Panc1 (cell line): ENCODE measurements around the gene MRPL54. TPM values are rescaled to one million over a fixed set of nuclear protein-coding genes. Genes with fewer than 3 reads are reported as not detected.

Experiments
- ATAC-seq: fragments of 200-7000 bp; cut with Tn5 transposase; 2 replicates; pipeline ENCODE4 v1.9.1; 2020; ENCODE audit warnings: mild to moderate bottlenecking, moderate library complexity
- BruUV-seq: library from RNA; stranded (reverse); fragments of 400-500 nt; replicated peaks from 2 replicates; lab custom pipeline; 2021; lab: Mats Ljungman, UMichigan
- CTCF ChIA-PET: fragments of 300-600 bp; sonication (Branson Sonifier 250); formaldehyde crosslinking; loops from one replicate; lab custom pipeline; 2022; ENCODE audit warnings: antibody characterized with exemption; lab: Charles Lee
- POLR2A ChIA-PET: fragments of 300-600 bp; sonication (Branson Sonifier 250); formaldehyde crosslinking; loops from one replicate; lab custom pipeline; 2022; ENCODE audit warnings: antibody characterized with exemption; lab: Charles Lee
- DNase-seq: peaks from one replicate; pipeline ENCODE4 v3.0.0-alpha.2; 2010; ENCODE audit warnings: low read depth, low spot score
- H3K27ac ChIP-seq: 2 replicates; pipeline ENCODE4 v1.5.1; 2011; ENCODE audit warnings: mild to moderate bottlenecking, low read length, inconsistent platforms
- H3K27me3 ChIP-seq: fragments of 200-500 bp; sonication (Bioruptor generic); 2 replicates; pipeline ENCODE4 v1.6.0; 2014; ENCODE audit warnings: low read length, inconsistent platforms; ENCODE audit not compliant: control insufficient read depth, insufficient read depth
- H3K36me3 ChIP-seq: fragments of 200-500 bp; sonication (Bioruptor generic); 2 replicates; pipeline ENCODE4 v1.5.1; 2014; ENCODE audit warnings: inconsistent platforms, mild to moderate bottlenecking, low read length, moderate library complexity; ENCODE audit not compliant: control insufficient read depth, insufficient read depth
- H3K4me1 ChIP-seq: 2 replicates; pipeline ENCODE4 v1.5.1; 2011; ENCODE audit warnings: inconsistent platforms, mild to moderate bottlenecking, low read length, moderate library complexity; ENCODE audit not compliant: control insufficient read depth, insufficient read depth
- H3K4me3 ChIP-seq, 2 experiments: 2 replicates each; pipeline ENCODE4 v1.5.1; 2011 to 2012; ENCODE audit warnings: low read depth in 2 of 2, low read length in 2 of 2, mild to moderate bottlenecking in 2 of 2, inconsistent platforms in 1 of 2, moderate library complexity in 1 of 2
- H3K9me3 ChIP-seq: fragments of 200-500 bp; sonication (Bioruptor generic); 2 replicates; pipeline ENCODE4 v1.5.1; 2014; ENCODE audit warnings: low read depth, mild to moderate bottlenecking, inconsistent platforms, low read length, moderate library complexity; ENCODE audit not compliant: control insufficient read depth, insufficient read depth
- POLR2AphosphoS5 ChIP-seq: IDR thresholded peaks from 2 replicates; pipeline ENCODE4 v1.6.1; 2012; ENCODE audit warnings: mild to moderate bottlenecking, low read depth, low read length, moderate library complexity
- SIN3A ChIP-seq: IDR thresholded peaks from 2 replicates; pipeline ENCODE4 v1.6.1; 2012; ENCODE audit warnings: low read depth, mild to moderate bottlenecking, low read length, moderate library complexity, borderline replicate concordance; ENCODE audit not compliant: insufficient read depth
- TCF7L2 ChIP-seq: IDR thresholded peaks from 2 replicates; pipeline ENCODE4 v1.6.1; 2011; ENCODE audit warnings: mild to moderate bottlenecking, low read depth, low read length, inconsistent platforms
- in situ Hi-C: cut with HindIII; loops from 2 replicates; pipeline ENCODE4 v1.10.0; 2016; ENCODE audit warnings: low sequenced_read_pairs, low pct_unique_long_range_greater_than_20kb
- intact Hi-C: fragments of 100-400 bp; cut with micrococcal nuclease; formaldehyde crosslinking; loops from one replicate; pipeline ENCODE4 v1.10.0; 2022; ENCODE audit not compliant: unreplicated experiment
- total RNA-seq: library from RNA; stranded (reverse); gene quantifications from one replicate; pipeline ENCODE4 v1.2.1, GENCODE V29; 2021; ENCODE audit not compliant: unreplicated experiment
- TF ChIP-seq, protein P1 (sequence below), 2 experiments: IDR thresholded peaks; 2 replicates each; pipeline ENCODE4 v1.6.1; 2011 to 2012; ENCODE audit warnings: low read depth in 2 of 2, control low read depth in 1 of 2, low read length in 1 of 2, mild to moderate bottlenecking in 1 of 2, moderate library complexity in 1 of 2; ENCODE audit not compliant: insufficient read depth in 1 of 2
- TF ChIP-seq, protein P2 (sequence below): fragments of 450-650 bp; IDR thresholded peaks from 2 replicates; pipeline ENCODE4 v1.5.1; 2017; ENCODE audit warnings: mild to moderate bottlenecking

MRPL54 gene
- total RNA-seq, 1 experiment from 2014 or later = 42.8 TPM

DNA sequence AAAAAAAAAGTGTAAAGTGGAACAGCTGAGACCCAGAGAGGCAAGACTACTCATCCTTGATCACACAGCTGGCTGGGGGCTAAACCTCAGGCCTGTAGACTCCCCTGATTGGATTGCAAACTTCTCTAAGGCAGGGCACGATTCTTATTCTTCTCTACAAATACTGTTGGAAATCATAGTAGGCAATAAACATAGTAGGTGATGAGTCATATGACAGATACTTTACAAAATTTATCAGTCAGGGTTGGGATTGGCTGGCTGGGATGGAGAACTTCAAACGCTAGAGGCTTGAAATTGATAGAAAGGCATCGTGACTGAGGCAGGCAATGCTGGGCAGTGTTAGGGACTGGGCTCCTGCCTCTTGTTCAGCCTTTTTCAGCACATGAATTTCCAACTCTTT is 29.6 kb downstream of the MRPL54 start:
- no peak for ATAC-seq
- intact Hi-C loops (no loop called here), in situ Hi-C loops (no loop called here)
- BruUV-seq = no TSS peak
- ChIA-PET CTCF (interaction anchor here (0.7 kb wide), 1 partner anchor 34 kb away, joined by 10 read pairs; no protein-coding TSS in a partner anchor), POLR2A (no interaction called here)
- DNase-seq = no peak
- H3K36me3 ChIP-seq = no peaks in the 10 kb centered on the region
- no peak overlapping the region for H3K27ac ChIP-seq
- H3K9me3 ChIP-seq = no peaks in the 10 kb centered on the region
- H3K4me1 ChIP-seq = no peaks in the 10 kb centered on the region
- no peaks in the 10 kb centered on the region for H3K27me3 ChIP-seq
- TF ChIP-seq, protein P1, sequence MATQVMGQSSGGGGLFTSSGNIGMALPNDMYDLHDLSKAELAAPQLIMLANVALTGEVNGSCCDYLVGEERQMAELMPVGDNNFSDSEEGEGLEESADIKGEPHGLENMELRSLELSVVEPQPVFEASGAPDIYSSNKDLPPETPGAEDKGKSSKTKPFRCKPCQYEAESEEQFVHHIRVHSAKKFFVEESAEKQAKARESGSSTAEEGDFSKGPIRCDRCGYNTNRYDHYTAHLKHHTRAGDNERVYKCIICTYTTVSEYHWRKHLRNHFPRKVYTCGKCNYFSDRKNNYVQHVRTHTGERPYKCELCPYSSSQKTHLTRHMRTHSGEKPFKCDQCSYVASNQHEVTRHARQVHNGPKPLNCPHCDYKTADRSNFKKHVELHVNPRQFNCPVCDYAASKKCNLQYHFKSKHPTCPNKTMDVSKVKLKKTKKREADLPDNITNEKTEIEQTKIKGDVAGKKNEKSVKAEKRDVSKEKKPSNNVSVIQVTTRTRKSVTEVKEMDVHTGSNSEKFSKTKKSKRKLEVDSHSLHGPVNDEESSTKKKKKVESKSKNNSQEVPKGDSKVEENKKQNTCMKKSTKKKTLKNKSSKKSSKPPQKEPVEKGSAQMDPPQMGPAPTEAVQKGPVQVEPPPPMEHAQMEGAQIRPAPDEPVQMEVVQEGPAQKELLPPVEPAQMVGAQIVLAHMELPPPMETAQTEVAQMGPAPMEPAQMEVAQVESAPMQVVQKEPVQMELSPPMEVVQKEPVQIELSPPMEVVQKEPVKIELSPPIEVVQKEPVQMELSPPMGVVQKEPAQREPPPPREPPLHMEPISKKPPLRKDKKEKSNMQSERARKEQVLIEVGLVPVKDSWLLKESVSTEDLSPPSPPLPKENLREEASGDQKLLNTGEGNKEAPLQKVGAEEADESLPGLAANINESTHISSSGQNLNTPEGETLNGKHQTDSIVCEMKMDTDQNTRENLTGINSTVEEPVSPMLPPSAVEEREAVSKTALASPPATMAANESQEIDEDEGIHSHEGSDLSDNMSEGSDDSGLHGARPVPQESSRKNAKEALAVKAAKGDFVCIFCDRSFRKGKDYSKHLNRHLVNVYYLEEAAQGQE (IDR thresholded peaks at IDR 0.05; ENCODE audit: insufficient read depth in 1 of 2, low read depth in 2 of 2, low read length in 1 of 2) = no peak
- TF ChIP-seq POLR2AphosphoS5 (no peak), SIN3A (no peak), TCF7L2 (no peak)
- TF ChIP-seq, protein P2, sequence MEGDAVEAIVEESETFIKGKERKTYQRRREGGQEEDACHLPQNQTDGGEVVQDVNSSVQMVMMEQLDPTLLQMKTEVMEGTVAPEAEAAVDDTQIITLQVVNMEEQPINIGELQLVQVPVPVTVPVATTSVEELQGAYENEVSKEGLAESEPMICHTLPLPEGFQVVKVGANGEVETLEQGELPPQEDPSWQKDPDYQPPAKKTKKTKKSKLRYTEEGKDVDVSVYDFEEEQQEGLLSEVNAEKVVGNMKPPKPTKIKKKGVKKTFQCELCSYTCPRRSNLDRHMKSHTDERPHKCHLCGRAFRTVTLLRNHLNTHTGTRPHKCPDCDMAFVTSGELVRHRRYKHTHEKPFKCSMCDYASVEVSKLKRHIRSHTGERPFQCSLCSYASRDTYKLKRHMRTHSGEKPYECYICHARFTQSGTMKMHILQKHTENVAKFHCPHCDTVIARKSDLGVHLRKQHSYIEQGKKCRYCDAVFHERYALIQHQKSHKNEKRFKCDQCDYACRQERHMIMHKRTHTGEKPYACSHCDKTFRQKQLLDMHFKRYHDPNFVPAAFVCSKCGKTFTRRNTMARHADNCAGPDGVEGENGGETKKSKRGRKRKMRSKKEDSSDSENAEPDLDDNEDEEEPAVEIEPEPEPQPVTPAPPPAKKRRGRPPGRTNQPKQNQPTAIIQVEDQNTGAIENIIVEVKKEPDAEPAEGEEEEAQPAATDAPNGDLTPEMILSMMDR = no peak
- no peak overlapping the region for H3K4me3 ChIP-seq

DNA sequence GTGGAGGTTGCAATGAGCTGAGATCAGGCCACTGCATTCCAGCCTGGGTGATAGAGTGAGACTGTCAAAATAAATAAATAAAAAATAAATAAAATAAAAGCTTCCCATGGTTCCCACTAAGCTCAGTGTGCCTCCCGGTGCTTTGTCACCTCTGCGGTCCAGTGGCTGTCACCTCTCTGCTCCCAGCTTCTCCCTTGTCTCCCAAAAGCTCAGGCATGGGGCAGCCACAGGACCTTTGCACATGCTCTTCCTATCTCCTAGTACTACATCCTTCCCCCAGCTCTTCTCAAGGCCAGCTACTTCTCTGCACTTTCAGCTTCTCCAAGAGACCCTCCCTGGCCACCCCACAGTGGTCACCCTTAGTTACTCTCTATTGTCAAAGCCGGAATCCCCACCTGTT is 31.3 kb downstream of the MRPL54 start:
- Histone ChIP-seq H3K27me3 (no peaks in the 10 kb centered on the region), H3K4me3 (no peak overlapping the region), H3K36me3 (no peaks in the 10 kb centered on the region), H3K9me3 (no peaks in the 10 kb centered on the region), H3K4me1 (no peaks in the 10 kb centered on the region), H3K27ac (no peak overlapping the region)
- ATAC-seq = no peak
- in situ Hi-C loops = no loop called here
- TF ChIP-seq TCF7L2 (no peak), POLR2AphosphoS5 (no peak), SIN3A (no peak)
- TF ChIP-seq, protein P1 (IDR thresholded peaks at IDR 0.05; ENCODE audit: insufficient read depth in 1 of 2, low read depth in 2 of 2, low read length in 1 of 2) = no peak
- TF ChIP-seq, protein P2 = no peak
- no TSS peak for BruUV-seq
- ChIA-PET POLR2A (interaction anchor here (0.7 kb wide), 1 partner anchor 9 kb away, joined by 4 read pairs; no protein-coding TSS in a partner anchor), CTCF (interaction anchor here (0.6 kb wide), 1 partner anchor 495 kb away, joined by 3 read pairs; no protein-coding TSS in a partner anchor)
- intact Hi-C loops = no loop called here
- DNase-seq = no peak
